ENCODE measurements around the gene ROBO1. TPM values are rescaled to one million over a fixed set of nuclear protein-coding genes. Genes with fewer than 3 reads are reported as not detected.

The ROBO1 gene
- total RNA-seq, 1 experiment from 2014 or later = 32.2 TPM

DNA sequence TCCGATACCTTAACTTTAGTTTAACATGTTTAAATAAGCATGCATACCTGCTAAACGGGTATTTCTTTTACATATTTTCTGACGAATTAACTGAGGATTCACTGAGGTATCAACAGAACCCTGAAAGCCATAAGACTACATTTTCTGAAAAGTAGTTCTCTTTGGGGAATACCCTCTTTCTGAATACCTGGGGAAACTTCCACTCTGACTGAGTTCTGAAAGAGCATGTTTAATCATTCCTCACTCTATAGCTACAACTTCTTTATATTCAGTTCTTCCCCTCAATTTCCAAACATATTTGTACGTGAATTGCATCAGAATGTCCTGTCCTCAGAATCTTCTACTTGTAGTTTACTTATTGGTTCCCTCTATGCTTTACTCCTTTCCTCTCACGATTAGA, 403.0 kb downstream of the ROBO1 start:
- BruUV-seq (replicated peaks) = no TSS peak
- intact Hi-C loops (cut with micrococcal nuclease) = loop anchor here (10.0 kb wide), 1 partner anchor 130 kb away; no protein-coding TSS in a partner anchor

DNA sequence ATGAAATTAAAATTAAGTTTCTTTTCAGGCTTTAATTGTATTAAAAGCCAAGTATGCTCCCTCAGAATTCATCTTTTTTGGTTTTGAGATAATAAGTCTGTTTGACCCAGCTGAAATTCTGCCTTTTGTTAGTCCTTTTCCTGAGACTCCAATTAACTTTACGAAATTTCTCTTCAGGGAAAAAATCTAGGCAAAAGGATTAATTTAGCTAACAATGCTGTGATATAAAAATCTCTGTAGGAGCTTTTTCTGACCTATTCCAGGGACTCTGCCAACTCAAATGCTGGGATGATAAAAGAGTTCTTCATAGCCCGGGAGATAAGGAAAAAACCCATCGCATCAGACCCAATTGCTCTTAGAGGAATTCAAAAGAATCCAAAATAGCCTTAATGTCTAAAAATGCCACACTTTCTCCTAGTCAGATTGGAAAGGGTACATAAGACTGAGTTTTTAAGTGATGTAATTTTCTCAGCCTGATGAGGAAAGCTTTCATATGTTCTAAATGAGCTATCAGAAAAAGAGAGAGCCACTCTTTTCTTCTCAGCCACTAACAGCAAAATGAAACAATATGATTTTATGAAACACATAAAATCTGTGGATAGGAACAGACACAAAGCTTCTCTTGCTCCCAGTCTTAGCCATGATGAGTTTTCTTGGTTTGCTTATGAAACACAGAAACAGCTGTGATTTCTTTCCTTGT, 405.1 kb downstream of the ROBO1 start:
- POLR2A ChIA-PET = no interaction called here
- H3K4me1 Mint-ChIP-seq (ENCODE audit: insufficient read depth, unreplicated experiment) = no peaks in the 10 kb centered on the region

More for the DNA sequence above, 403.0 kb downstream of the ROBO1 start:
- peaks cover 89% of the 10 kb centered on the region for H3K27me3 Mint-ChIP-seq (ENCODE audit: insufficient read depth, unreplicated experiment)
- H3K4me3 Mint-ChIP-seq (ENCODE audit: unreplicated experiment) = no peak overlapping the region
- TF ChIP-seq, protein P1, sequence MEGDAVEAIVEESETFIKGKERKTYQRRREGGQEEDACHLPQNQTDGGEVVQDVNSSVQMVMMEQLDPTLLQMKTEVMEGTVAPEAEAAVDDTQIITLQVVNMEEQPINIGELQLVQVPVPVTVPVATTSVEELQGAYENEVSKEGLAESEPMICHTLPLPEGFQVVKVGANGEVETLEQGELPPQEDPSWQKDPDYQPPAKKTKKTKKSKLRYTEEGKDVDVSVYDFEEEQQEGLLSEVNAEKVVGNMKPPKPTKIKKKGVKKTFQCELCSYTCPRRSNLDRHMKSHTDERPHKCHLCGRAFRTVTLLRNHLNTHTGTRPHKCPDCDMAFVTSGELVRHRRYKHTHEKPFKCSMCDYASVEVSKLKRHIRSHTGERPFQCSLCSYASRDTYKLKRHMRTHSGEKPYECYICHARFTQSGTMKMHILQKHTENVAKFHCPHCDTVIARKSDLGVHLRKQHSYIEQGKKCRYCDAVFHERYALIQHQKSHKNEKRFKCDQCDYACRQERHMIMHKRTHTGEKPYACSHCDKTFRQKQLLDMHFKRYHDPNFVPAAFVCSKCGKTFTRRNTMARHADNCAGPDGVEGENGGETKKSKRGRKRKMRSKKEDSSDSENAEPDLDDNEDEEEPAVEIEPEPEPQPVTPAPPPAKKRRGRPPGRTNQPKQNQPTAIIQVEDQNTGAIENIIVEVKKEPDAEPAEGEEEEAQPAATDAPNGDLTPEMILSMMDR (IDR thresholded peaks at IDR 0.05; ENCODE audit: unreplicated experiment) = no peak
- no peak for DNase-seq (ENCODE audit: unreplicated experiment)
- ChIA-PET POLR2A (no interaction called here), CTCF (interaction anchor here (1.1 kb wide), 1 partner anchor 1741 kb away, joined by 3 read pairs; no protein-coding TSS in a partner anchor)
- no peaks in the 10 kb centered on the region for H3K36me3 Mint-ChIP-seq (ENCODE audit: insufficient read depth, unreplicated experiment)
- H3K4me1 Mint-ChIP-seq (ENCODE audit: insufficient read depth, unreplicated experiment) = no peaks in the 10 kb centered on the region
- H3K9me3 Mint-ChIP-seq (ENCODE audit: unreplicated experiment) = no peaks in the 10 kb centered on the region
- H3K27ac Mint-ChIP-seq (ENCODE audit: low read depth, unreplicated experiment) = no peak overlapping the region

DNA sequence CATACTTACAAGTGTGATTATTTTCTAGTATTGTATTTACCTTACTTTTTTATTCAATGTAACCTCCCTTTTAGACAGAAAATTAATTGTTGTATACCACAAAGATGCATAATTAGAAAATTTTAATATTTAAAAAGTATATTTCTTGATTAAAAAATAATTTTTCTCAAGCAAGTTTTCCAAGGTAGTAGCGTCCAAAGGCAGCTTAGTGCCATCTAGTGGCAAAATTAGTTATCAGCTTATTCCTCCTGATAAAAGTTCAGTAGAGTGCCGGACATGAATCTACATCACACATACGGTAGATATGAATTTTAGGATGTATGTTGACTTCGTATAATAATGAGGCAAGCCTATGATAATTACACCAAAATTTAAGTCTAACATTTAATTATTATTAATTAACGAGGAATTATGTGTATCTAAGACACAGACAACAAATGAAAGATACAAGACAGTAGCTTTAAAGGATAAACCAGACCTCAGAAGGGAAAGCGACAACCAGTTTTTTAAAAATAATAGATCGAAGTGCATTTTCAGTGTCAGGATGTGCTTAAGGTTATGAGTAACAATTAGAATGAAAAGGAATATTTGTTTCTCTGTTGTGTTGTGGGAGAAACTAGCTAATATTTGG, 405.9 kb downstream of the ROBO1 start:
- DNase-seq (ENCODE audit: unreplicated experiment) = peak; percentile 50
- TF ChIP-seq, protein P1 (IDR thresholded peaks at IDR 0.05; ENCODE audit: unreplicated experiment) = peak; percentile 74
- BruUV-seq (replicated peaks) = no TSS peak
- no peaks in the 10 kb centered on the region for H3K36me3 Mint-ChIP-seq (ENCODE audit: insufficient read depth, unreplicated experiment)
- H3K9me3 Mint-ChIP-seq (ENCODE audit: unreplicated experiment) = no peaks in the 10 kb centered on the region
- ChIA-PET CTCF (interaction anchor here (0.8 to 2.8 kb wide), 14 partner anchors 11 to 715 kb away, joined by 3 to 16 read pairs (median 4); no protein-coding TSS in a partner anchor), POLR2A (interaction anchor here (0.9 kb wide), 1 partner anchor 17 kb away, joined by 4 read pairs; no protein-coding TSS in a partner anchor)
- H3K27me3 Mint-ChIP-seq (ENCODE audit: insufficient read depth, unreplicated experiment) = peaks cover 89% of the 10 kb centered on the region
- H3K27ac Mint-ChIP-seq (ENCODE audit: low read depth, unreplicated experiment) = no peak overlapping the region
- H3K4me1 Mint-ChIP-seq (ENCODE audit: insufficient read depth, unreplicated experiment) = no peaks in the 10 kb centered on the region
- H3K4me3 Mint-ChIP-seq (ENCODE audit: unreplicated experiment) = no peak overlapping the region
- intact Hi-C loops (cut with micrococcal nuclease) = loop anchor here (1.0 to 10.0 kb wide), 4 partner anchors 133 to 703 kb away; no protein-coding TSS in a partner anchor

More for the DNA sequence above, 405.1 kb downstream of the ROBO1 start:
- TF ChIP-seq, protein P1 (IDR thresholded peaks at IDR 0.05; ENCODE audit: unreplicated experiment) = no peak
- intact Hi-C loops (cut with micrococcal nuclease) = loop anchor here (1.0 to 10.0 kb wide), 2 partner anchors 132 to 276 kb away; no protein-coding TSS in a partner anchor
- no peak overlapping the region for H3K27ac Mint-ChIP-seq (ENCODE audit: low read depth, unreplicated experiment)
- no peaks in the 10 kb centered on the region for H3K9me3 Mint-ChIP-seq (ENCODE audit: unreplicated experiment)
- no peaks in the 10 kb centered on the region for H3K36me3 Mint-ChIP-seq (ENCODE audit: insufficient read depth, unreplicated experiment)
- peaks cover 87% of the 10 kb centered on the region for H3K27me3 Mint-ChIP-seq (ENCODE audit: insufficient read depth, unreplicated experiment)
- DNase-seq (ENCODE audit: unreplicated experiment) = no peak
- CTCF ChIA-PET = interaction anchor here (0.8 to 2.8 kb wide), 11 partner anchors 10 to 716 kb away, joined by 3 to 16 read pairs (median 5); no protein-coding TSS in a partner anchor
- no TSS peak for BruUV-seq (replicated peaks)
- no peak overlapping the region for H3K4me3 Mint-ChIP-seq (ENCODE audit: unreplicated experiment)

DNA sequence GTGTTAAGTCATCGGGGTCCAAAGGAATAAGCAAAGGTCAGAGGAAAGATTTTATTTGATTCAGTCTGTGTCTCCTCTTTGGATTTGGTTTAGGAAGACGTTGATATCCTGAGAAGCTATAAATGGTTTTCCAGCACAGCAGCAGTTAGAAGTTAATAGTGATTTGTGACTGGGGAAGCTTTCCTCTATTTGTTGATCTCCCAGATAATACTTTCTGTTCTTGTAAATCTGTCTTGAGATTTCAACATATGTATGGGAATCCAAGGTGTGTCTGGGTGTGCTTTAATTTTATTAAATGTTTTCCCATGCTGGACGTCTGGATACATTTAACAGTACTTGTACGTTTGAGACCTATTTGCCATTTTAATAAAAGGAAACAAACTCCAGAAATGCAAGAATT, 409.5 kb downstream of the ROBO1 start:
- no peak for DNase-seq (ENCODE audit: unreplicated experiment)
- peaks cover 89% of the 10 kb centered on the region for H3K27me3 Mint-ChIP-seq (ENCODE audit: insufficient read depth, unreplicated experiment)
- H3K27ac Mint-ChIP-seq (ENCODE audit: low read depth, unreplicated experiment) = no peak overlapping the region
- ChIA-PET CTCF (interaction anchor here (0.7 kb wide), 1 partner anchor 65 kb away, joined by 3 read pairs; no protein-coding TSS in a partner anchor), POLR2A (no interaction called here)
- BruUV-seq (replicated peaks) = no TSS peak
- no peaks in the 10 kb centered on the region for H3K36me3 Mint-ChIP-seq (ENCODE audit: insufficient read depth, unreplicated experiment)
- no peaks in the 10 kb centered on the region for H3K9me3 Mint-ChIP-seq (ENCODE audit: unreplicated experiment)
- TF ChIP-seq, protein P1 (IDR thresholded peaks at IDR 0.05; ENCODE audit: unreplicated experiment) = no peak
- no peaks in the 10 kb centered on the region for H3K4me1 Mint-ChIP-seq (ENCODE audit: insufficient read depth, unreplicated experiment)
- no peak overlapping the region for H3K4me3 Mint-ChIP-seq (ENCODE audit: unreplicated experiment)
- intact Hi-C loops (cut with micrococcal nuclease) = no loop called here

Measured in MCF 10A (cell line).